EH (cell line): Measurements from ENCODE around the gene ENTPD2.
A peak's percentile ranks its signal among the peaks of the same experiment; 100 is the strongest.

Experiments
- DNase-seq: peaks from one replicate; pipeline ENCODE4 v3.0.0-alpha.2; 2015; ENCODE audit warnings: low read depth

The ENTPD2 gene

DNA sequence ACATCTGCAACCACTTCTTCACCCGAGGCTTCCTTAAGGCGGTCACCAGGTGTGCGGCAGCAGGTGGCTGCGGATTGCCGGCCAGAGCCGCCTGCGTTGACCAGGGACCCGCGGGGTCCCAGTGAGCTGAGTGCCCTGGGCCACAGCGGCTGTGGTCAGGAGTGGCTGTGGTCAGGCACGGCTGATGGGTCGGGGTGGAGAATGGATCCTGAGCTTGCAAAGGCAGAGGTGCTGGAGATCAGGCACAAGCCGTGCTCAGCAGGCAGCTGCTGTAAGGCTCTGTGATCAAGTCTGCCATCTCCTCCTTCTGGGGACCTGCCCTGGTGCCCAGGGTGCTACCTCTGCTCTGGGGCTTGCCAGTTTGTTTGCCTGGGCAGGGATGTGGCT, 25.5 kb upstream of the ENTPD2 start:
- no peak for DNase-seq

DNA sequence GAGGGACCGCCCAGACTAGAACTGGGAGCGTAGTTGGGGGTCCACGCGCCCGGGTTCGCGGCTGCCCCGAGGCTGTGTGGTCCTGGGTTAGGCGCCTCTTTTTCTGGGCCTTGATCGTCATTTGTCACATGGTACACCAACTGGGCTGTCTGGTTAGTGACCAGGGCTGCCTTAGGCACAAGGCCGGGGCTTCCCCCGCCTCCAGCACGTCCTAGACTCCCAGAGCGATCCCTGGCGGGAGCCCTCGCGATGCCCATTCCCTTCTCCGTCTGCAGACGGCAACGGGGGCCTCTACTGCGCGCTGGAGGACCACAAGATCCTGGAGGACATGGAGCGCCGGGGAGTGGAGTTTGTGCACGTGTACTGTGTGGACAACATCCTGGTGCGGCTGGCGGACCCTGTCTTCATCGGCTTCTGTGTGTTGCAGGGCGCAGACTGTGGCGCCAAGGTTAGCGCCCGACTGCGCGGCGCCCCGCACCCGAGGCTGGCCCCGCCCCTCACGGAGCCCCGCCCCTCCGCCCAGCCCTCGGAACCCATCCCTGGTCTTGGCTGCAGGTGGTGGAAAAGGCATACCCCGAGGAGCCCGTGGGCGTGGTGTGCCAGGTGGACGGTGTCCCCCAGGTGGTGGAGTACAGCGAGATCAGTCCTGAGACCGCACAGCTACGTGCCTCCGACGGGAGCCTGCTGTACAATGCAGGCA, 25.0 kb upstream of the ENTPD2 start:
- no peak for DNase-seq

DNA sequence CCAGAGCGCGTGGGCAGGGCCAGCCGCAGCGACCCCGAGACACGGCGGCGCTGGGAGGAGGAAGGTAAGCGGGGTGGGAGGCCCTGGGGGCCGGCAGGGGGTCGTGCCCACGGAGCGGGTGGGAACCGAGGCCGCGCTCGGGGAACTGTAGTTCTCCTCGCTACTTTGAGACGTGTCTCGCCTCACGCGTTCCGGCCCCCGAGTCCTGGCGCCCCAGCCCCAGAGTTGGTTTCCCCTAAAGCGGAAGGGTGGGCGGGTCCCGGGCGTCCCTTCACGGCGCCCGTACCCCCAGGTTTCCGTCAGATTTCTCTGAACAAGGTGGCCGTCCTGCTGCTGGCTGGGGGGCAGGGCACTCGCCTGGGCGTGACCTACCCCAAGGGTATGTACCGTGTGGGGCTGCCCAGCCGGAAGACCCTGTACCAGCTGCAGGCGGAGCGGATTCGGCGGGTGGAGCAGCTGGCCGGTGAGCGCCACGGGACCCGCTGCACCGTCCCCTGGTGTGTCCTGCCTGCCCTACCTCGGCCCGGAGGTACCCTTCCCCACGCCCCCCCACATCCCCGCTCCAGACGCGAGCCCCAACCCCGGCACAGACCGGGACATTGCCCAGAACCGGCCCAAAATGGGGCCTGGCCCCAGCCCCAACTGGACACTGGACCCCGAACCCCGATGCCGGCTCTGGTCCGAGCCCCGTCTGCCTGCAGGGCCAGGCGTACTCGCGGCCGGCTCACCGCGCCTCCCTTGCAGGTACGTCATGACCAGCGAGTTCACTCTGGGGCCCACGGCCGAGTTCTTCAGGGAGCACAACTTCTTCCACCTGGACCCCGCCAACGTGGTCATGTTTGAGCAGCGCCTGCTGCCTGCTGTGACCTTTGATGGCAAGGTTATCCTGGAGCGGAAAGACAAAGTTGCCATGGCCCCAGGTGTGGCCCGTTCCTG, 24.2 kb upstream of the ENTPD2 start:
- peak; percentile 34 for DNase-seq

DNA sequence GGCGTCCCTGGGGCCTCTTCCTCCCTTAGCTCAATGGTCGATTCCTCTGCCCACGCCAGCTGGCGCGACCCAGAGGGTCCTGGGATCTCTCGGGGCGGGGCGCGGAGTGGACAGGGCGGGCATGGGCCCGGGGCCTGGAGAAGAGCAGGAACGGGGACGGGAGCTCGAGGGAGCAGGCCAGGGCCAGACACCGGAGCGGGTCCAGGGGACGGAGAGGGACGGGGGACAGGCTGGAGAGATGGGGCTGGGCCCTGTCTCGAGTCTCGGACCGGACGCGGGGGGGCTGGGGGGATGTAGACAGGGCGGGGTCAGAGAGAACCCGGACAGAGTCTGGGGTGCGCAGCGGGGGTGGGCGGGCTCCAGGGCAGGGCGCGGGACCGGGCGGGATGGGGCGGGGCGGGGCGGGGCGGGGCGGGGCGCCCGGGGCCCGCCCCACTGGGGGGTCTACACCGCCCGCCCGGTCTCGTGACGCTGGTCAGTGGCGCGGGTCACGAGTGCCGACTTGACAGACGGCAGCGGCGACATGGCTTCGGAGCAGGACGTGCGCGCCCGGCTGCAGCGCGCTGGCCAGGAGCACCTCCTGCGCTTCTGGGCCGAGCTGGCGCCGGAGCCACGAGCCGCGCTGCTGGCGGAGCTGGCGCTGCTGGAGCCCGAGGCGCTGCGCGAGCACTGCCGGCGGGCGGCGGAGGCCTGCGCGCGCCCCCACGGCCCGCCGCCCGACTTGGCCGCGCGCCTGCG, 23.3 kb upstream of the ENTPD2 start, which contains the start of gene UAP1L1:
TSS of gene UAP1L1 (plus strand) at position 508 of the 738 bp plus-strand sequence. CDS start at position 524, 16 bp downstream.
- DNase-seq: peak; percentile 69

DNA sequence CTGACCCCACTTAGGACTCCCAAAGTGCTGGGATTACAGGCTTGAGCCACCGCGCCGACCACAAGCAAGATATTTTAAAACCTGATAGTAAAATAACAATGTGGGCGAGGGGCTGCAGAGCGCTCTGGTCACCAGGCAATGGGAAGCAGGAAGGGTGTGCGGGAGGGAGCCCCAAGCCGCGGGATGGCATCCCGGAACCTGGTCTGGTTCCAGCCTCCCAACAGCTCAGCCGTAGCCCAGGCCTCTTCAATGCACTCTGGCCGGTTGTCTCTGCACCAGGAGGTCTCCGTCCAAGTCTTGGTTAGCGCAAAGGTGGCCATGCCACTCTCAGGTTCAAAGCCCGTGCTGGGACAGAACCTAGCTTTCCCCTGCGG, 22.8 kb upstream of the ENTPD2 start:
- no peak for DNase-seq

DNA sequence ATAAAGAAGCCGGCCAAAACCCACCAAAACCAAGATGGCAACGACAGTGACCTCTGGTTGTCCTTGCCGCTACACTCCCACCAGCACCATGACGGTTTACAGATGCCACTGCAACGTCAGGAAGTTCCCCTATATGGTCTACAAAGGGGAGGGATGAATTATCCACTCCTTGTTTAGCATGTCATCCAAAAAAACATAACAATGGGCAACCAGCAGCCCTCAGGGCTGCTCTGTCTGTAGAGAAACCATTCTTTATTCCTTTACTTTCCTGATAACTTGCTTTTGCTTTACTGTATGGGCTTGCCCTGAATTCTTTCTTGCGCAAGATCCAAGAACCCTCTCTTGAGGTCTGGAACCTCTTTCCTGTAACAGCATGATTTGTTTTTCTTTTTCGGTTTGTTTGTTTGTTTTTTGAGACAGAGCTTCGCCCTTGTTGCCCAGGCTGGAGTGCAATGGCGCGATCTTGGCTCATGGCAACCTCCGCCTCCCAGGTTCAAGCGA, 21.5 kb upstream of the ENTPD2 start:
- no peak for DNase-seq

DNA sequence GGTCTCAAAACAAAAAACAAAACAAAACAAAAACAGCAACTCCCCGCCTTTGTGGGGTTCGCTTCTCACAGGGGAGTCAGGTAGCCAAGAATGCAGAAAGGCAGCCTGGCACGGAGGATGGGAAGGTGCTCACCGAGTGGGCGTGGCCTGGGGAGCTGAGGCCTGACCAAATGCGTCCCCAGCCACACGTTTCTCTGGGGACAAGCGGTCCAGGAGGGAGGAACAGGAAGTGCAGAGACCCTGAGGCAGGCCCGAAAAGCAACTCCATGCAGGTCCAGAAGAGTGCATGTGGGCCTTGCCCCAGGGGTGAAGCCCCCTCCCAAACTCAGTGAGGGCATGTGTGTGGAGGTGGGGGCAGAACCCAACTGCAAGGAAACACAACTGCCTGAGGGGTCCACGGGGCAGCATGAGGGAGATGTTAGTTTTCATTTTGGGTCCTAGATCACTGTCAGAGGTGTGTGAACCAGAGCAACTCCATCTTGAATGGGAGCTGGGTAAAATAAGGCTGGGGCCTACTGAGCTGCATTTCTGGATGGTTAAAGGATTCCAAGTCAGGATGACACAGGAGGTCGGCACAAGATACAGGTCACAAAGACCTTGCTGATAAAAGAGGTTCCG, 20.9 kb upstream of the ENTPD2 start:
- DNase-seq: no peak

DNA sequence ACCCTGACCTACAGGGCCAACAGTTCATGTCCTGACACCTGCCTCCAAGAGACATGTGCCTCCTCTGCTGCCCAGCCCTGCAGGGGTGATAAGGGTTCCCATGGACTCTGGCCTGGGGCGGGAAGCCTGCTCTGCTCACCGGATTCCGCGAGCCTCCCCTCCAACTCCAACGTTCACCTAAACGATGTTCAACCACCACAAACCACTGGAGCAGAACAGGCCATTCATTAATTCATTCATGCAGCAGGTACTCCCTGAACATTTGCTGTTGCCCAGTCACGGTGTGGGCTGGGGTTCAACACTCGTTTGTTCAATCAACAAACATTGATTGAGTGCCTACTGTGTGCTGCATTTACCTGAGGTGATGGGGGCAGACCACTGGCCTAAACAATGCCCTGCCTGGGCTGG, 20.1 kb upstream of the ENTPD2 start:
- DNase-seq: no peak

DNA sequence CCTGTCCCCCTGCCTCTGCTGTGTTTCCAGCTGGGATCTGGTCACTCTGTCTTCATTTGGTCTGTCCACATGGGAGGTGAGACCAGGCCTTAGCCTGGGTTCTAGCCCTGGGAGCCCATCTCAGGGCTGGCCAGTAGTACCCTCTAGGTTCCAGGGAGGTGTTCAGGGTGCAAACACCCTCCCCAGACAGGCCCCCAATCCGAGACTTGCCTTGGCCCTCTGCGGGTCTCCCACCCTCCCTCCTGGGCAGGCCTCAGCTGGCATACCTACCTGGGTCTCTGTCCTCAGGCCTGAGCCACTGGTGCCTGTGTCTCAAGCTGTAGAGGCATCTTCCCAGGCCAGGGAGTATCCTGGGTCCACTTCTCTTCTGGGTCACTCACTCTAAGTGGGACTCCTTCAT, 17.4 kb upstream of the ENTPD2 start:
- DNase-seq: no peak

DNA sequence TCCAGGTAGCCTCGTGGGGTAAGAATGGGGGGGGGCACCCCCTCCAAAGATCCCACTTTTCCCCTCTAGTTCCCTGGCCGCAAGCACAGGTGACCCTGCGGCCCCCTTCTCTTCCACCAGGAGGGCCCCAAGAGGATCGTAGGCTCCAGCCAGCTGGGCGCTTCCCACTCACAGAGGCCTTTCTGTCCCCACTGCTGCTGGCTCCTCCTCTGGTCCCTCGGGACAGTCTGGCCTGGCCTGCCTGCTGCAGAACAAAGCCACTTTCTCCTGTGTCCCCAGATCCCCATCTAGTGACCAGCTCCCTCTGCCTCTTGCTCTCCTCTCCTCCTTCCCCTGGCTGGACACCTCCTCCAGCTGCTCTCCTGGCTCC, 17.0 kb upstream of the ENTPD2 start:
- DNase-seq: no peak

DNA sequence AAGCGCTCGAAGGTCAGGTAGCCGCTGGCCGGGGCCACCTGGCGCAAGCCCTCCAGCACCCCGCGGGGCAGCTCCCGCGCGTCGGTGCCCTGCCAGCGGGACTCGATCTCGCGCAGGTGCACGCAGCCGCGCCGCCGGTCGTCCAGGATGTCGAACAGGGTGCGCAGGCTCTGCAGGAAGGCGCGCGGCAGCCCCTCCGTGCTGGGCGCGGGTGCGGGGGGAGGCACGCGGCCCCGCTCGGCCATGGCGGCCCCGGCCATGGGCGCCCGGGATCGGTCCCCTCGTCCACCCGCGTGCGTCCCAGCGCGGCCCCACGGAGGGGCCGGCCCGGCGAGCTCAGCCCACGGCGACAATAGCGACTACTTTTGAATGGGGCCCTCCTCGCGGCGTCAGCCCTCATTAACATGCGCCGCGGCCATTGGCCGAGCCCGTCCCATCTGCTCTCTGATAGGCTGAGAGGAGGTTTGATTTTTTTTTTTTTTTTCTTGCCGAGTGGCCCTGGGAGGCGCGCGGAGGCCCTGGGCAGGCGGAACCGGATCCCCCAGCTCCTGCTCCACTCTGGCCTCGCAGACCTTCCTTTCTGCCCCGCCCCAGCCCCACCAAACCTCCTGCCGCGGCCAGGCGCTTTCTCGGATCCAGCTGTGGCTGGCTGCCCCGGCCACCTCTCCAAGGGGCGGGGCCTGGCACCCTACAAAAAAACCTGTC, 16.5 kb upstream of the ENTPD2 start, which contains the start of gene SAPCD2:
TSS of gene SAPCD2 (minus strand) at position 357 of the 705 bp plus-strand sequence. CDS start at position 260, 97 bp downstream.
- DNase-seq: peak; percentile 90

DNA sequence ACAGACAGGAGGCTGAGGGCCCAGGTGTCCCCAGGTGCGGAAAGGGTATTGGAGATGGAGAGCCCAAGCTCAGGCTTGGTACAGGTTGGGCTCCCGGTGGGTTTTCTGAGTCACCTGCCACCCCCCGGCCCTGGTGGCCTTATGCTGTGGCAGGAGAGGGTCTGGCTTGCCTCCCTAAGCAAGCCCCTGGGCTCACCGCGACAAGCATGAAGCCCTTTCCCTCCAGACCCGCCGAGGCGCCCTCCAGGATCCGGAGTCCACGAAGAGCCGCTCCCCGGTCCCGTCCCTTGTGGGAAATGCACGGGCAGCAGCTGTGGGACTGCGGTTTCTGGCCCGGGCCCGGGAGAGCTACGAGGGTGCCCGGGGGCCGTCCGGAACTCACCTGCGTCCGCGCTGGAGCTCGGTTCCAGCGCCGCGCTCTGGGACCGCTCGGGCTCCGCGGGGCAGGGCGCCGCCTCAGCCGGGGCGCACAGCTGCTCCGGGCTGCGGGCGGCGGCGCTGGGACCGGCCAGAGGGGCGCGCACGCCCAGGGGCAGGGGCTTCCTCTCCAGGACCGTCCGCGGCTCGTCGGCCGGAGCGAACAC, 15.7 kb upstream of the ENTPD2 start:
- no peak for DNase-seq

DNA sequence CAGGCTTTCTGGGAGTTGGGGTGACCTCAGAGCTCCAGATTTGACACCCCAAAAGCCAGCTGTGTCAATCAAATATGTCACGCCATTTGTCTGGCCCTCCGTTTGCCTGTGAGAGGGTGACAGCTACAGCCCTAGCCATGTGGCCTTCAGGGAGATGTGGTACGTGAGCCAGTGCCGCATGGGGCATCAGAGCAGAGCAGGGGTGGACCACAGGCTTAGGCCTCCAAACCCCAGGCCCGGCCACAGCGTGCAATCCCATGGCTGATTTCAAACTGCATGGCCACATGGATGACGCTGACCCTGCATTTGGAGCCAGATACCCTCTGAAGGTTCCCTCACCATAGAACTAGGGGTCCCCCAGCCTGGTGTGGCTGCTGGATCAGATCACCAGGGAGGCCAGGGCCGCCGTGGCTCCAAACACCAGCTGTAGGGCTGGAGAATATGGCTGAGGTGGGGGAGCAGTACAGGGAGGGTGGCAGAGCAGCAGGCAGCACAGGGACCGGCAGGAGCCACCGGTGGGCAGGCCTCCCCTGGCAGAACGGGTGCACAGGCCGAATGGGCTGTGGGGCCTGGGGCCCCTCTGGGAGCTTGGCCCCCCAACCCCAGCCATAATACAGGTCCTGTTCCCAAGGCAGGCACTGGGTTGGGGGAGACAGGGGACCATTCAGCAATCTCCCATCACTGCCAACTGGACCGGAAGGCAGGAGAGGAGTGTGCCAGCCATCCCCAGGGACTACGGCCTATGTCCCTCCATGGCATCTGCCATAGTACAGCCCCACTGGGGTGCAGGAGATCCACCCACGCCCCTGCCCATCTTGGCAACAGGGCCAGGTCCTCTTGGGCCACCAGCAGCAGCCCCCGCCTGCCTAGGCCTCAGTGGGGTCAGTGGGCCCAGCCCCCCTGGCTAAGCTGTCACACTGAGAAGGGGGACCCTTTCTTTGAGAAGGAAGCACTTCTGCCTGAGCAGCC, 15.0 kb upstream of the ENTPD2 start:
- no peak for DNase-seq

DNA sequence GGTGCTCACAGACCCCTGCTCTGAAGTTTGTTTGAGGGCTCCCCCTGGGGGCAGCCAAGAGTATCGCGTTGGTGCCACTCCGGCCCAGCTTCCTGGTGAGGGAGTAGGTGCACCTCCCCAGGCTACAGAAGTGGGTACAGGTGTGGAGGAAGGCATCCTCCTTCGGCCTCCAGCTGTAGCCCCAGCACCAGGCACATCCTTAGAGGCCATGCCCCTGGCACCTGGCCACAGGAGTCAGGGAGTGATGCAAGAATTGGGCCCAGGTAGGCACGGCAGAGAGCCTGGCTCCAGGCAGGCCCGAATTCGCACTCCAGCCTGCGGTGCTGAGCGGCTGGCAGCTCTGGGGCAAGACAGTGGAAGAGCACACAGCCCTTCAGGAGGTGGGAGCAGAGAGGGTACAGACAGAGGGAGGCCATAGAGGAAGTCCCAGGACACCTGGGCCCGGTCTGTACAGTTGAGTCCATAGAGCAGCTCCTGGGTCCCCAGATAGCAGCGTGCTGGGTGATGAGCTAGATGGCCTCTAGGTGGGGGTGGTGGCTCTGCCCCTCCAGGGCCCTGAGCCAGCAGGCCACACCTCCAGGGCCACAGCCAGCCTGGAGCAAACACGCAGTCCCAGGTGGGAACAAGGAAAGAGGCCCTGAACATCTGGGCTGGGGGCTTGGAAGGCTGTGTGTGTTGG, 14.1 kb upstream of the ENTPD2 start:
- DNase-seq: peak; percentile 78

DNA sequence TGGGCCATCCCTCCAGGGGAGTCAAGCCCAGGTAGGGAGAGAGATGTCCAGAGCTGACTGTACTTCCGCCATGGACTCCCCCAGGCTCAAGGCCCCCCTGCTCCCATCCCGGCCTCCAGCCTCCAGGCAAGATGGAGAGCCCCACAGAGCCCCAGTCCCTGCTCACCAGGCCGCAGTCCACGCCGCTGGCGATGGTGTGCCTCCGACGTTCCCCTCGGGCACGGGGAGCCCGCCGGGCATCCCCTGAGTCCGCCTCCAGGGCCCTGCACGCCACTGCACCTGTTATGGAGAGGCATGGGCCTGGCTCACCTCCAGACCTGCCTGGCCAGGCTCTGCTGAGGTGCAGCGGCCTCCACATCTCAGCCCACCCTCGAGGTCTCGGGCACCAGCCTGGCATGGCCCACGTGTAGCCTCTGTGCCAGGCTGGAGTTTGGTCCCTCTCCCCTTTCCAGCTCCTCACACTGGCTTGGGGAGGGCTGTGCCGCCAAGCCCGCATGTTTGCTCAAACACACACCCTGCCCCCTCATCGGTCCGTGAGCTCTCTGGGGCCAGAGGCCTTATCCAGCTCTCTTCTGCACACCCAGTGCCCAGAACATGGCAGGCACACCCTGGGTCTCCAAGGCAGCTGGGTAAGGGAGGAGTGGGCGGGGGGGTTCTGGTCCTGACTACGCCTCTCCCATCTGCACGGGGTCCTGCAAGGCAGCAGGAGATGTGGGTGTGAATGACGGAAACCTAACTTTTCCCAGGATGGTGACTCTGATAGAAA, 12.4 kb upstream of the ENTPD2 start:
- DNase-seq: no peak

DNA sequence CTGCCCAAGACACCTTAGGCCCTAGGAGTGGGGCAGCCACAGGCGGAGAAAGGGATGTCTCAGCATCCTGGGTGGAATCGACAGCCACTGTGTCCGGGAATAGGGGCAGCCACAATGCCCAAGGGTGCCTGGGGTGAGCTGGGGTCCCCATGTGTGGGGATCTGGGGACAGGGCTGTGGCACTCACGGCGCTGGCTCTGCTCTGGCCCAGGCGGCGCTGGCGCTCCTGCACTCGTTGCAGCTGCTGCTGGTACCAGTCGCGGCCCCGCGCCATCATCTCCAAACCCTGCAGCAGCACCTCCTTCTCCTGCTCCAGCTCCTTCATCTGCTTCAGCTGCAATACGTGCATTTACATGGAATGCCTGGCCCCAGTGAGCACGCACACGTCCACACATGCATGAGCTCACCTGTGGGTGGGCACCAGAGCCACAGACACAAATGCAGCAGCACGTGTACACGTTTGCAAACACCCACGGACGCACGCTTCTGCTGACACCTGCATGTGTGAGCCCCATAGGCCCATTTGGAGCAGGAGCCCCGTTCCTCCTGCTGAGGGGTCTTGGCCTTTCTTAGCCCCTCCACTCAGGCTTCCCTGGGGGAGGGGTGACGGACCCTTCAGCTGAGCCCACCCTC, 11.6 kb upstream of the ENTPD2 start:
- DNase-seq: no peak

DNA sequence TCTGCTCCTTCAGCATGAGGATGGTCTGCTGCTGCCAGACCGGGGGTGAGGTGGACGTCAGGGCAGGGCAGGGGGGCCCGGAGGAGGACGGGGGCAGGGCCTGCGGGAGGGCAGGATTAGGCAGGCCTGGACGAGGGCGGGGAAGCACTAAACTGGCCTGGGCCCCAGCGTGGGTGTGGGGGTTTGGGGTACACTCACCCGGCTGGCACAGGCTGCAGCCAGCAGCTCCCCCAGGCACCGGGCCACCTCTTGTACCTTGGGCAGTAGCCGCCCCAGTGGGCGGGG, 11.0 kb upstream of the ENTPD2 start:
- no peak for DNase-seq
